SK-N-SH (cell line): ENCODE results near the gene PGD. TPM values are rescaled to one million over a fixed set of nuclear protein-coding genes. Genes with fewer than 3 reads are reported as not detected.

Experiments
- CTCF ChIA-PET: fragments of 300-600, 350-600 bp; formaldehyde crosslinking; extraction: SDS; loops from one replicate; lab custom pipeline; 2021; lab: Yijun Ruan, JAX
- POLR2A ChIA-PET: fragments of 350-600 bp; sonication (Branson Sonifier 250); formaldehyde crosslinking; extraction: SDS; loops from one replicate; lab custom pipeline; 2020; ENCODE audit warnings: antibody characterized with exemption, inconsistent platforms; lab: Yijun Ruan, JAX
- DNase-seq: peaks from one replicate; pipeline ENCODE4 v3.0.0; 2012
- H2AFZ ChIP-seq: fragments of 200-600 bp; sonication (generic); 2 replicates; pipeline ENCODE4 v1.8.1; 2016; ENCODE audit warnings: antibody characterized with exemption, mild to moderate bottlenecking, low read depth
- H3F3A ChIP-seq: fragments of 200-600 bp; sonication (generic); replicated peaks from 2 replicates; pipeline ENCODE3; 2016; ENCODE audit warnings: antibody characterized with exemption, mild to moderate bottlenecking; ENCODE audit not compliant: insufficient read depth
- H3K27ac ChIP-seq, 2 experiments: fragments of 200-500 bp in 1 of 2; fragments of 200-600 bp in 1 of 2; sonication (Bioruptor generic) in 1 of 2; sonication (generic), shearing (Covaris generic) in 1 of 2; 2 replicates each; pipeline versions ENCODE4 v1.5.1 to v1.6.1; 2014 to 2016; ENCODE audit warnings: low read depth in 2 of 2, inconsistent platforms in 1 of 2, low read length in 1 of 2, mild to moderate bottlenecking in 1 of 2, mixed read lengths in 1 of 2
- H3K27me3 ChIP-seq: fragments of 200-600 bp; sonication (generic), shearing (Covaris generic); 2 replicates; pipeline ENCODE4 v1.6.1; 2016; ENCODE audit warnings: mixed run types; ENCODE audit not compliant: insufficient read depth
- H3K36me3 ChIP-seq, 2 experiments: fragments of 200-500 bp in 1 of 2; fragments of 200-600 bp in 1 of 2; sonication (Bioruptor generic) in 1 of 2; sonication (generic) in 1 of 2; replicated peaks in 1 of 2; 2 replicates each; pipeline versions ENCODE3 to v1.5.1; 2014 to 2016; ENCODE audit warnings: low read length in 1 of 2, mild to moderate bottlenecking in 1 of 2; ENCODE audit not compliant: insufficient read depth in 2 of 2, control insufficient read depth in 1 of 2
- H3K4me1 ChIP-seq, 2 experiments: fragments of 200-500 bp in 1 of 2; fragments of 200-600 bp in 1 of 2; sonication (Bioruptor generic) in 1 of 2; sonication (generic), shearing (Covaris generic) in 1 of 2; 2 replicates each; pipeline versions ENCODE4 v1.5.1 to v1.6.1; 2014 to 2016; ENCODE audit warnings: low read depth in 1 of 2, low read length in 1 of 2, mixed run types in 1 of 2; ENCODE audit not compliant: insufficient read depth in 2 of 2, control insufficient read depth in 1 of 2
- H3K4me2 ChIP-seq: fragments of 200-600 bp; sonication (generic), shearing (Covaris generic); 2 replicates; pipeline ENCODE4 v1.6.1; 2017; ENCODE audit warnings: mixed run types
- H3K4me3 ChIP-seq, 2 experiments: fragments of 200-500 bp in 1 of 2; fragments of 200-600 bp in 1 of 2; sonication (Bioruptor generic) in 1 of 2; sonication (generic), shearing (Covaris generic) in 1 of 2; 2 replicates each; pipeline versions ENCODE4 v1.5.1 to v1.8.1; 2014 to 2016; ENCODE audit warnings: low read depth in 2 of 2, inconsistent platforms in 1 of 2, low read length in 1 of 2, mild to moderate bottlenecking in 1 of 2, mixed read lengths in 1 of 2, moderate library complexity in 1 of 2
- H3K79me2 ChIP-seq: fragments of 200-600 bp; sonication (generic); 2 replicates; pipeline ENCODE4 v1.8.1; 2017; ENCODE audit warnings: mild to moderate bottlenecking; ENCODE audit not compliant: insufficient read depth
- H3K9ac ChIP-seq: fragments of 200-600 bp; sonication (generic); 2 replicates; pipeline ENCODE4 v1.6.1; 2017; ENCODE audit warnings: mixed run types
- H3K9me2 ChIP-seq: fragments of 200-600 bp; sonication (generic); 2 replicates; pipeline ENCODE4 v1.6.1; 2017; ENCODE audit warnings: mixed run types
- H3K9me3 ChIP-seq: fragments of 200-600 bp; sonication (generic); 2 replicates; pipeline ENCODE4 v1.6.1; 2017; ENCODE audit warnings: mixed run types, mild to moderate bottlenecking, moderate library complexity
- H4K20me1 ChIP-seq: fragments of 200-600 bp; sonication (generic); 2 replicates; pipeline ENCODE4 v1.6.1; 2017; ENCODE audit warnings: mild to moderate bottlenecking, mixed run types; ENCODE audit not compliant: insufficient read depth
- FOXM1 ChIP-seq: IDR thresholded peaks from 2 replicates; pipeline ENCODE4 v1.4.0; 2012; ENCODE audit warnings: low read depth, mild to moderate bottlenecking
- JUND ChIP-seq: IDR thresholded peaks from 2 replicates; pipeline ENCODE4 v1.4.0; 2012
- MAX ChIP-seq: IDR thresholded peaks from 2 replicates; pipeline ENCODE4 v1.4.0; 2012; ENCODE audit warnings: low read depth
- MXI1 ChIP-seq: IDR thresholded peaks from 2 replicates; pipeline ENCODE4 v1.6.1; 2012; ENCODE audit warnings: mild to moderate bottlenecking, low read depth, low read length, improper control_type of control experiment
- NFIC ChIP-seq: IDR thresholded peaks from 2 replicates; pipeline ENCODE4 v1.4.0; 2012; ENCODE audit warnings: borderline replicate concordance
- NRF1 ChIP-seq: IDR thresholded peaks from 2 replicates; pipeline ENCODE4 v1.6.1; 2012; ENCODE audit warnings: low read depth, mild to moderate bottlenecking, low read length
- POLR2AphosphoS5 ChIP-seq: IDR thresholded peaks from 2 replicates; pipeline ENCODE4 v1.6.1; 2012; ENCODE audit warnings: low read depth, low read length
- RAD21 ChIP-seq: IDR thresholded peaks from 2 replicates; pipeline ENCODE4 v1.6.1; 2012; ENCODE audit warnings: mild to moderate bottlenecking, low read length
- RCOR1 ChIP-seq: fragments of 150-350 bp; IDR thresholded peaks from 2 replicates; pipeline ENCODE4 v1.6.1; 2017; ENCODE audit warnings: antibody characterized with exemption, low read length
- RXRA ChIP-seq: IDR thresholded peaks from 2 replicates; pipeline ENCODE4 v1.4.0; 2012; ENCODE audit warnings: low read depth, mild to moderate bottlenecking, borderline replicate concordance
- TCF12 ChIP-seq: IDR thresholded peaks from 2 replicates; pipeline ENCODE4 v1.4.0; 2012
- TEAD4 ChIP-seq: IDR thresholded peaks from 2 replicates; pipeline ENCODE4 v1.4.0; 2012; ENCODE audit warnings: mild to moderate bottlenecking, borderline replicate concordance; ENCODE audit not compliant: insufficient read depth
- WGBS: methylation state at CpG from one replicate; pipeline ENCODE4 v1.1.6; 2017; ENCODE audit warnings: low lambda C conversion rate; 5-methylcytosine and 5-hydroxymethylcytosine counted together
- polyA plus RNA-seq, 3 experiments: library from polyadenylated mRNA; depleted of rRNA; stranded (reverse); fragments of >200 nt; gene quantifications; 2 replicates each; pipeline ENCODE4 v1.2.3, GENCODE V29; 2012
- TF ChIP-seq, protein P1 (sequence below): fragments of 150-350 bp; IDR thresholded peaks from 2 replicates; pipeline ENCODE4 v1.6.1; 2016; ENCODE audit warnings: mild to moderate bottlenecking, low read depth, low read length

The PGD gene
- polyA plus RNA-seq, 1 of the 3 experiments (the other 2 are of a cell fraction) = 76.2 TPM

- ChIA-PET CTCF (interaction anchor here (0.7 to 4.2 kb wide), 9 partner anchors 11 to 190 kb away, joined by 3 to 18 read pairs (median 3); partner anchors contain the start of gene CENPS), POLR2A (interaction anchor here (0.6 to 1.5 kb wide), 7 partner anchors 10 to 893 kb away, joined by 3 to 9 read pairs (median 3); no protein-coding TSS in a partner anchor)
- H3K79me2 ChIP-seq = peaks cover 41% of the 10 kb centered on the region
- H3K9me2 ChIP-seq = no peaks in the 10 kb centered on the region
- peak overlapping the region; percentile 87 for H3K4me2 ChIP-seq
- H2AFZ ChIP-seq = no peak overlapping the region
- TF ChIP-seq RXRA = no peak
- peak; percentile 66; the same call in 1 of the 2 replicates for TF ChIP-seq MXI1
- H3K9ac ChIP-seq = peak overlapping the region; percentile 91
- 2% methylated on average over 32 of the region's 42 CpGs for WGBS
- H4K20me1 ChIP-seq = peaks cover 6% of the 10 kb centered on the region; the same call in 1 of the 2 replicates
- peaks cover 8 to 26% of the 10 kb centered on the region in 2 experiments; a peak in 3 of 4 replicates for H3K4me1 ChIP-seq
- no peaks in the 10 kb centered on the region for H3K9me3 ChIP-seq
- H3K36me3 ChIP-seq = peaks cover 14 to 31% of the 10 kb centered on the region in 2 experiments
- peaks cover 13% of the 10 kb centered on the region for H3F3A ChIP-seq
- H3K27ac ChIP-seq = peak overlapping the region; percentile 85 to 88
- no peak for DNase-seq
- peak overlapping the region; percentile 74 to 96 for H3K4me3 ChIP-seq
- no peaks in the 10 kb centered on the region for H3K27me3 ChIP-seq
Measured at GRCh38 chr1:10399444-10399941, 629 bp downstream of the PGD start.

- CTCF ChIA-PET = interaction anchor here (0.9 to 4.2 kb wide), 7 partner anchors 11 to 190 kb away, joined by 3 to 18 read pairs (median 4); partner anchors contain the start of gene CENPS
- 42% methylated on average over 8 of the region's 8 CpGs for WGBS
- H3K4me3 ChIP-seq = peak overlapping the region; percentile 74 to 96
- H3F3A ChIP-seq = peaks cover 13% of the 10 kb centered on the region
- TF ChIP-seq NFIC = no peak
- TF ChIP-seq TEAD4 = no peak
- no peak for TF ChIP-seq NRF1
- no peak for TF ChIP-seq TCF12
- TF ChIP-seq FOXM1 = no peak
- TF ChIP-seq, protein P1, sequence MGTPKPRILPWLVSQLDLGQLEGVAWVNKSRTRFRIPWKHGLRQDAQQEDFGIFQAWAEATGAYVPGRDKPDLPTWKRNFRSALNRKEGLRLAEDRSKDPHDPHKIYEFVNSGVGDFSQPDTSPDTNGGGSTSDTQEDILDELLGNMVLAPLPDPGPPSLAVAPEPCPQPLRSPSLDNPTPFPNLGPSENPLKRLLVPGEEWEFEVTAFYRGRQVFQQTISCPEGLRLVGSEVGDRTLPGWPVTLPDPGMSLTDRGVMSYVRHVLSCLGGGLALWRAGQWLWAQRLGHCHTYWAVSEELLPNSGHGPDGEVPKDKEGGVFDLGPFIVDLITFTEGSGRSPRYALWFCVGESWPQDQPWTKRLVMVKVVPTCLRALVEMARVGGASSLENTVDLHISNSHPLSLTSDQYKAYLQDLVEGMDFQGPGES = no peak
- no peak for TF ChIP-seq JUND
- TF ChIP-seq MXI1 = no peak
- no peak for TF ChIP-seq MAX
- TF ChIP-seq RCOR1 = no peak
- no peak for TF ChIP-seq RAD21
- TF ChIP-seq POLR2AphosphoS5 = no peak
- TF ChIP-seq, all 33 proteins: peak for 0
- H3K36me3 ChIP-seq = peaks cover 16 to 36% of the 10 kb centered on the region in 2 experiments
- peak overlapping the region in 1 of 2 experiments; percentile 85; a peak in 1 of 4 replicates for H3K27ac ChIP-seq
- H3K4me2 ChIP-seq = peak overlapping the region; percentile 87
- POLR2A ChIA-PET = interaction anchor here (0.8 to 1.4 kb wide), 3 partner anchors 10 to 31 kb away, joined by 3 read pairs; no protein-coding TSS in a partner anchor
- H4K20me1 ChIP-seq = peaks cover 6% of the 10 kb centered on the region; the same call in 1 of the 2 replicates
- H3K27me3 ChIP-seq = no peaks in the 10 kb centered on the region
- peaks cover 41% of the 10 kb centered on the region for H3K79me2 ChIP-seq
- no peak overlapping the region for H2AFZ ChIP-seq
- no peaks in the 10 kb centered on the region for H3K9me3 ChIP-seq
- H3K9me2 ChIP-seq = no peaks in the 10 kb centered on the region
- peaks cover 8 to 26% of the 10 kb centered on the region in 2 experiments; a peak in 3 of 4 replicates for H3K4me1 ChIP-seq
- DNase-seq = no peak
- H3K9ac ChIP-seq = peak overlapping the region; percentile 91
Measured at GRCh38 chr1:10400013-10400412, 1.1 kb downstream of the PGD start.
